ENCODE results near the gene AGMAT. TPM values are rescaled to one million over a fixed set of nuclear protein-coding genes. Genes with fewer than 3 reads are reported as not detected.

Gene AGMAT
- total RNA-seq, 1 donor from 2014 or later = 8.1 TPM

- no peak overlapping the region for H3K27ac Mint-ChIP-seq
- POLR2A ChIA-PET = interaction anchor here (1.0 kb wide), 1 partner anchor 18 kb away, joined by 3 read pairs; no protein-coding TSS in a partner anchor
- H3K27me3 Mint-ChIP-seq = no peaks in the 10 kb centered on the region
- no peak for ATAC-seq (ENCODE audit: low read depth)
- H3K36me3 Mint-ChIP-seq (ENCODE audit: low read depth) = peaks cover 83% of the 10 kb centered on the region
- CTCF ChIA-PET = no interaction called here
- no peak overlapping the region for H3K4me3 Mint-ChIP-seq
- no peaks in the 10 kb centered on the region for H3K4me1 Mint-ChIP-seq
- DNase-seq = no peak
- no peaks in the 10 kb centered on the region for H3K9me3 Mint-ChIP-seq
- no peak for TF ChIP-seq CTCF (IDR thresholded peaks at IDR 0.05)
- intact Hi-C loops (cut with micrococcal nuclease) = no loop called here
Measured at GRCh38 chr1:15546641-15547040, 38.2 kb downstream of the AGMAT start.

DNA sequence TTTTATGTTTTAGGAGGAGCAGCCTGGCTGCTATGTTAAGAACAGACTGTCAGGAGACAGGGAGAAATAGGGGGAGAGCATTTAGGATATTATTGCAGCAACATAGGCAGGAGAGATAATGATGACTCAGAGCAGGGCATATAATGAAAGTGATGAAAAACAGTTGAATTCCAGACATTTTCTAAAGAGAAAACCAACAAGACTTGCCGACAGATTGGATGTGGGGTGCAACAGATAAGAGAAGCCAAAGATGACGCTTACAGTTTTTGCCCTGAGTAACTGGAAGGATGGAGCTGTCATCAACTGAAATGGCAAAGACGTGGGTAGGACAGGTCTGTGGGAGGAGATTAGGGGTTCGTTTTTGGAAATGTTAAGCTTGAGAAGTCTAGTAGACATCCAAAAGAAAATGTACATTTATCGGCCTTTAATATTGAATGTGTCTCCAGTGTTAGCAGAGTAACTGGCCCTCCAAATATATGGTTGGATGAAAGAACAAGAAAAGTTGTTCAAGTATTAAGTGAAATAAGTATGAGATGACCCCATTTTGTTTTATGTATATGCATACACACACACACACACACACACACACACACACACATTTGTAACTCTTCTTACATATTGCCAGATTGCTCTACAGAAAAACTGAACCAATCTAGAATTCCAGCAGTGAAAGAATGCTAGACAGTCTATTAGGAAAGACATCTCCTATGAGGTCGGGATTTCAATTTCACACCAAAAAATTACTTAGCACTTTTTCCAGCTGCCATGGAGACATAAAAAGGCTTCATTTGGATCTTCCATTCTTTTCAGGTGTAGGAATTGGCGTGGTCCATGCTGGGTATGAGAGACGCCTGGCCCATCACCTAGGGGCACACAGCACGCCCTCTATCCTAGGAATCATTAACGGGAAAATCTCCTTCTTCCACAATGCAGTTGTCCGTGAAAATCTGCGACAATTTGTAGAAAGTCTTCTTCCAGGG lies 41.0 kb downstream of the AGMAT start:
- DNase-seq (no peak), ATAC-seq (ENCODE audit: low read depth) (no peak)
- ChIA-PET POLR2A (no interaction called here), CTCF (no interaction called here)
- H3K36me3 Mint-ChIP-seq (ENCODE audit: low read depth) = peaks cover 79% of the 10 kb centered on the region
- no peaks in the 10 kb centered on the region for H3K9me3 Mint-ChIP-seq
- intact Hi-C loops (cut with micrococcal nuclease) = loop anchor here (5.0 kb wide), 1 partner anchor 178 kb away; no protein-coding TSS in a partner anchor
- no peaks in the 10 kb centered on the region for H3K4me1 Mint-ChIP-seq
- H3K27ac Mint-ChIP-seq = no peak overlapping the region
- H3K4me3 Mint-ChIP-seq = no peak overlapping the region
- H3K27me3 Mint-ChIP-seq = no peaks in the 10 kb centered on the region
- no peak for TF ChIP-seq CTCF (IDR thresholded peaks at IDR 0.05)

DNA sequence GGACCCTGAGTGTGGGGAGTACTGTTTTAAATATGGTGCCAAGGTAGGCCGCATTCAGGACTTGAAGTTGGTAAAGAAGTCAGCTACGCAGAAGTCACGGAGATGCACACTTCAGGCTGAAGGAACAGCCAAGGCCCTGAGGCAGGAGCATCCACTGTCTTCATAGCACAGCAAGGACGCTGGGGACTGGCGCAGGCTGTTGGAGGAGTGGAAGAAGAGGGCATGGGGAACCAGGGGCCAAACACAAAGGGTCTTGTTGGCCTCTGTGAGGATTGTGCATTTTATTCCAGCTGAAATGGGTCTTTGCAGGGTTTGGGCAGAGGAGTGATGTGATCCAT lies 41.6 kb downstream of the AGMAT start:
- no peak for TF ChIP-seq CTCF (IDR thresholded peaks at IDR 0.05)
- ATAC-seq (ENCODE audit: low read depth) = no peak
- no peaks in the 10 kb centered on the region for H3K9me3 Mint-ChIP-seq
- POLR2A ChIA-PET = no interaction called here
- CTCF ChIA-PET = no interaction called here
- H3K27ac Mint-ChIP-seq = no peak overlapping the region
- H3K4me1 Mint-ChIP-seq = no peaks in the 10 kb centered on the region
- intact Hi-C loops (cut with micrococcal nuclease) = loop anchor here (5.0 kb wide), 1 partner anchor 179 kb away; no protein-coding TSS in a partner anchor
- peaks cover 81% of the 10 kb centered on the region for H3K36me3 Mint-ChIP-seq (ENCODE audit: low read depth)
- no peaks in the 10 kb centered on the region for H3K27me3 Mint-ChIP-seq
- no peak overlapping the region for H3K4me3 Mint-ChIP-seq
- no peak for DNase-seq

DNA sequence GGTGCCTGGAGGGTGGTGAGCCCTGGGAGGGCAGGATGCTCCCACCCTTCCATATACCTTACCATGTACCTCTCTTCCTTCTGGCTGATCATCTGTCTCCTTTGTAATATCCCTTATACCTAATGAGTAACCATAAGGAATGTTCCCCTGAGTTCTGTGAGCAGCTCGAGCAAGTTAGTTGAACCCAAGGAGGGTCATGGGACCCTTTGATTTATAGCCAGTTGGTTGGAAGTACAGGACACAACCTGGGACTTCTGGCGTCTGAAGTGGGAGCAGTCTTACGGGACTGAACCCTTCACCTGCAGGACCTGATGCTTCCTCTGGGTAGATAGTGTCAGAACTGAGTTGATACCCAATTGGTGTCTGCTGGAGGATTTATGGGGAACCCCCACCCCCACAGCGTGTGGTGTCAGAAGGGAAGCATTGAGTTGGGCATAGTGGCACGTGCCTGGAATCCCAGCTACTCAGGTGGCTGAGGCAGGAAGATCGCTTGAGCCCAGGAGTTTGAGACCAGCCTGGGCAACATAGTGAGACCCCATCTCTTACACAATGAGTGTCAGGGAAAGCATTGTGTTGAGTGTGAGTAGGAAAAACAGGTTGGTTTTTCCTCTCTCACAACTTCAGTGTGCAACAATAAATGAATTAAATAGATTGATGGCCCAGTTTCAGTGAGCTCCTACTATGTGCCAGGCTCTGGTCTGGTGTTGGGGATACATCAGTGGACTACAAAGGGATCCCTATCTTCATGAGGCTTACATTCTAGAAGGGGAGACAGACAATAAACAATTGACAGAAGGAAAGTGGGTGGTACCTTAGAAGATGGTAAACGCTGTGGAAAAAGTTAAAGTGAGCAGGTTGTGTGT lies 42.2 kb downstream of the AGMAT start:
- ATAC-seq (ENCODE audit: low read depth) (no peak), DNase-seq (no peak)
- intact Hi-C loops (cut with micrococcal nuclease) = loop anchor here (5.0 kb wide), 1 partner anchor 180 kb away; no protein-coding TSS in a partner anchor
- Mint-ChIP-seq H3K4me1 (no peaks in the 10 kb centered on the region), H3K9me3 (no peaks in the 10 kb centered on the region), H3K36me3 (ENCODE audit: low read depth) (peaks cover 81% of the 10 kb centered on the region), H3K4me3 (no peak overlapping the region), H3K27me3 (no peaks in the 10 kb centered on the region), H3K27ac (no peak overlapping the region)
- TF ChIP-seq CTCF (IDR thresholded peaks at IDR 0.05) = no peak
- POLR2A ChIA-PET = no interaction called here
- CTCF ChIA-PET = no interaction called here
